B cell (primary cell): ENCODE results near the gene NT5C. TPM values are rescaled to one million over a fixed set of nuclear protein-coding genes. Genes with fewer than 3 reads are reported as not detected.
"Not testable (repeated sequence)": the region's sequence is repeated elsewhere in the genome, so short reads cannot be mapped to it uniquely, and the experiment has no call there.

ENCODE experiments used
- ATAC-seq: fragments of 200-7000 bp; cut with Tn5 transposase; one replicate; pipeline ENCODE4 v1.10.0; 2021; ENCODE audit warnings: low read depth, mild to moderate bottlenecking, moderate number of reproducible peaks, moderate library complexity
- CTCF ChIA-PET: fragments of 350-600 bp; sonication (Branson Sonifier 250); formaldehyde crosslinking; loops from one replicate; lab custom pipeline; 2021; ENCODE audit warnings: antibody characterized with exemption, inconsistent platforms; lab: Charles Lee
- POLR2A ChIA-PET: fragments of 350-600 bp; sonication (Branson Sonifier 250); formaldehyde crosslinking; loops from one replicate; lab custom pipeline; 2021; ENCODE audit warnings: antibody characterized with exemption; lab: Charles Lee
- DNase-seq: peaks from one replicate; pipeline ENCODE4 v3.0.0; 2013
- H2AFZ ChIP-seq: 2 replicates; pipeline ENCODE4 v1.6.1; 2012; ENCODE audit warnings: mild to moderate bottlenecking, low read depth, low read length; ENCODE audit not compliant: insufficient read depth, poor library complexity, severe bottlenecking
- H3K27ac ChIP-seq, 2 donors: 1 replicate in 1 of 2; 2 replicates in 1 of 2; pipeline ENCODE4 v1.5.1; 2012 to 2013; ENCODE audit warnings: low read length in 2 of 2, mild to moderate bottlenecking in 2 of 2, moderate library complexity in 1 of 2
- H3K27me3 ChIP-seq, 4 experiments: fragments of 200-600 bp in 1 of 4; sonication (generic) in 1 of 4; replicated peaks in 1 of 4; 1 replicate in 2 of 4; 2 replicates in 2 of 4; pipeline versions ENCODE4 v1.6.1 to v1.7.0; 2013 to 2016; ENCODE audit warnings: low read length in 3 of 4, mild to moderate bottlenecking in 2 of 4, mixed read lengths in 1 of 4, moderate library complexity in 1 of 4; ENCODE audit not compliant: insufficient read depth in 4 of 4, control insufficient read depth in 3 of 4; ENCODE audit errors: control extremely low read depth in 1 of 4
- H3K36me3 ChIP-seq, 2 experiments: replicated peaks in 1 of 2; 1 replicate in 1 of 2; 2 replicates in 1 of 2; pipeline versions ENCODE4 v1.6.1 to v1.7.1; 2013; ENCODE audit warnings: low read length in 1 of 2; ENCODE audit not compliant: insufficient read depth in 2 of 2, control insufficient read depth in 1 of 2; ENCODE audit errors: control extremely low read depth in 1 of 2, extremely low read depth in 1 of 2
- H3K4me1 ChIP-seq, 2 donors: fragments of 200-600 bp in 1 of 2; sonication (generic) in 1 of 2; 1 replicate in 1 of 2; 2 replicates in 1 of 2; pipeline versions ENCODE4 v1.5.1 to v1.6.1; 2013 to 2017; ENCODE audit warnings: low read length in 2 of 2; ENCODE audit not compliant: control insufficient read depth in 2 of 2, insufficient read depth in 2 of 2
- H3K4me2 ChIP-seq: replicated peaks from 2 replicates; pipeline ENCODE3; 2012; ENCODE audit warnings: mild to moderate bottlenecking, low read depth, low read length; ENCODE audit not compliant: poor library complexity, severe bottlenecking
- H3K4me3 ChIP-seq, 5 experiments: fragments of 200-600 bp in 1 of 5; sonication (generic) in 1 of 5; 1 replicate in 3 of 5; 2 replicates in 2 of 5; pipeline versions ENCODE4 v1.5.1 to v1.7.0; 2011 to 2016; ENCODE audit warnings: low read length in 4 of 5, mild to moderate bottlenecking in 4 of 5, low read depth in 2 of 5, control low read depth in 1 of 5, moderate library complexity in 1 of 5; ENCODE audit not compliant: insufficient read depth in 1 of 5; ENCODE audit errors: control extremely low read depth in 1 of 5, extremely low read depth in 1 of 5
- H3K79me2 ChIP-seq: fragments of 200-600 bp; sonication (generic); one replicate; pipeline ENCODE4 v1.6.0; 2016; ENCODE audit warnings: low read length; ENCODE audit not compliant: control insufficient read depth, insufficient read depth
- H3K9ac ChIP-seq: fragments of 200-600 bp; sonication (generic); 2 replicates; pipeline ENCODE4 v1.6.1; 2017; ENCODE audit warnings: mild to moderate bottlenecking, low read length, moderate library complexity
- H3K9me3 ChIP-seq, 3 donors: one replicate each; pipeline versions ENCODE4 v1.6.1 to v1.7.1; 2013; ENCODE audit warnings: low read length in 2 of 3; ENCODE audit not compliant: control insufficient read depth in 2 of 3, insufficient read depth in 1 of 3; ENCODE audit errors: control extremely low read depth in 1 of 3
- H4K20me1 ChIP-seq: 2 replicates; pipeline ENCODE4 v1.6.0; 2012; ENCODE audit warnings: mild to moderate bottlenecking, low read length; ENCODE audit not compliant: insufficient read depth, control insufficient read depth, poor library complexity, severe bottlenecking
- H3K27ac Mint-ChIP-seq: one replicate; pipeline ENCODE4 v1.8.0; 2021; ENCODE audit warnings: mixed read lengths
- H3K27me3 Mint-ChIP-seq: one replicate; pipeline ENCODE4 v1.8.0; 2021; ENCODE audit warnings: mixed read lengths
- H3K4me1 Mint-ChIP-seq: one replicate; pipeline ENCODE4 v1.8.0; 2021; ENCODE audit warnings: mixed read lengths
- H3K4me3 Mint-ChIP-seq: one replicate; pipeline ENCODE4 v1.8.0; 2021; ENCODE audit warnings: mixed read lengths
- H3K9me3 Mint-ChIP-seq: one replicate; pipeline ENCODE4 v1.8.0; 2022; ENCODE audit warnings: mixed read lengths; ENCODE audit not compliant: insufficient read depth
- CTCF ChIP-seq: fragments of 200-600 bp; IDR thresholded peaks from one replicate; pipeline ENCODE4 v1.8.0; 2022; ENCODE audit warnings: antibody characterized with exemption, mild to moderate bottlenecking
- EZH2 ChIP-seq: IDR thresholded peaks from 2 replicates; pipeline ENCODE4 v1.6.1; 2012; ENCODE audit warnings: borderline replicate concordance, low read depth, mild to moderate bottlenecking, moderate library complexity, low read length; ENCODE audit not compliant: insufficient read depth, poor library complexity, severe bottlenecking
- WGBS: methylation state at CpG from one replicate; pipeline ENCODE4 v1.1.5; 2013; ENCODE audit warnings: missing lambda C conversion rate; ENCODE audit not compliant: insufficient coverage; 5-methylcytosine and 5-hydroxymethylcytosine counted together
- intact Hi-C: fragments of 100-400 bp; cut with micrococcal nuclease; formaldehyde crosslinking; loops from one replicate; pipeline ENCODE4 v1.10.0; 2022
- polyA plus RNA-seq: library from polyadenylated mRNA; depleted of rRNA; stranded (reverse); fragments of >200 nt; gene quantifications from 2 replicates; pipeline ENCODE4 v1.2.3, GENCODE V29; 2012
- total RNA-seq, 2 donors: library from RNA; stranded (reverse); fragments of 120-200 nt in 1 of 2; gene quantifications; 1 replicate in 1 of 2; 2 replicates in 1 of 2; pipeline versions ENCODE4 v1.2.3 to v1.2.4, GENCODE V29; 2013 to 2022

Gene NT5C
- total and polyA plus RNA-seq, 2 donors (not counting 1 experiment from before 2014, with no cell fraction given) = 98.9 to 184 TPM

- peaks cover 94% of the 10 kb centered on the region for H3K79me2 ChIP-seq
- H3K27me3 ChIP-seq = no peaks in the 10 kb centered on the region
- no peak for TF ChIP-seq EZH2
- TF ChIP-seq CTCF = no peak
- H3K9ac ChIP-seq = no peak overlapping the region
- ATAC-seq (no peak), DNase-seq (no peak)
- no peaks in the 10 kb centered on the region for H3K9me3 Mint-ChIP-seq
- H3K4me2 ChIP-seq = no peak overlapping the region
- H3K27ac Mint-ChIP-seq = no peak overlapping the region
- no peak overlapping the region for H3K4me3 ChIP-seq
- peaks cover 6 to 53% of the 10 kb centered on the region in 2 experiments for H3K36me3 ChIP-seq
- intact Hi-C loops = no loop called here
- peaks cover 15% of the 10 kb centered on the region for H4K20me1 ChIP-seq
- H2AFZ ChIP-seq = no peak overlapping the region
- 88% methylated on average over 2 of the region's 4 CpGs for WGBS
- CTCF ChIA-PET = interaction anchor here (0.7 to 16.4 kb wide), 10 partner anchors 19 to 250 kb away, joined by 3 to 373 read pairs (median 4); partner anchors contain the start of genes ARMC7, JPT1, NT5C and OTOP2
- peaks cover 6 to 8% of the 10 kb centered on the region in 2 donors for H3K4me1 ChIP-seq
- H3K4me1 Mint-ChIP-seq = peaks cover 13% of the 10 kb centered on the region
- H3K4me3 Mint-ChIP-seq = no peak overlapping the region
- no peaks in the 10 kb centered on the region for H3K9me3 ChIP-seq
- no peaks in the 10 kb centered on the region for H3K27me3 Mint-ChIP-seq
- POLR2A ChIA-PET = interaction anchor here (0.6 kb wide), 1 partner anchor 73 kb away, joined by 3 read pairs; no protein-coding TSS in a partner anchor
- no peak overlapping the region for H3K27ac ChIP-seq
These were observed 42.0 kb upstream of the NT5C start for GRCh38 chr17:75173526-75173925.

GRCh38 chr17:75168998-75169397 lies 37.5 kb upstream of the NT5C start:
- Histone ChIP-seq H3K9me3 (no peaks in the 10 kb centered on the region), H3K27ac (no peak overlapping the region), H3K27me3 (no peaks in the 10 kb centered on the region), H3K4me2 (no peak overlapping the region), H3K4me3 (no peak overlapping the region), H3K4me1 (peaks cover 0 to 2% of the 10 kb centered on the region in 2 donors), H3K9ac (no peak overlapping the region), H3K36me3 (peaks cover 9 to 39% of the 10 kb centered on the region in 2 experiments), H4K20me1 (no peaks in the 10 kb centered on the region), H2AFZ (no peak overlapping the region), H3K79me2 (peaks cover 49% of the 10 kb centered on the region)
- POLR2A ChIA-PET = no interaction called here
- TF ChIP-seq EZH2 (no peak), CTCF (no peak)
- ATAC-seq (no peak), DNase-seq (no peak)
- CTCF ChIA-PET = interaction anchor here (0.7 to 16.4 kb wide), 3 partner anchors 11 to 55 kb away, joined by 3 to 373 read pairs (median 3); partner anchors contain the start of gene ARMC7
- H3K4me1 Mint-ChIP-seq = peaks cover 9% of the 10 kb centered on the region
- intact Hi-C loops = no loop called here
- no peaks in the 10 kb centered on the region for H3K9me3 Mint-ChIP-seq
- no peak overlapping the region for H3K4me3 Mint-ChIP-seq
- no peak overlapping the region for H3K27ac Mint-ChIP-seq
- no peaks in the 10 kb centered on the region for H3K27me3 Mint-ChIP-seq
- WGBS = 83% methylated on average over 1 of the region's 4 CpGs

GRCh38 chr17:75164606-75165005 lies 33.1 kb upstream of the NT5C start:
- DNase-seq, H3K4me2 ChIP-seq, H3K9me3 Mint-ChIP-seq, H3K4me3 Mint-ChIP-seq, H3K27me3 Mint-ChIP-seq, H3K9me3 ChIP-seq, H3K27me3 ChIP-seq, H3K4me1 ChIP-seq, H3K27ac ChIP-seq, ATAC-seq, H3K27ac Mint-ChIP-seq, intact Hi-C loops, H2AFZ ChIP-seq, H3K79me2 ChIP-seq, H4K20me1 ChIP-seq, H3K4me1 Mint-ChIP-seq, H3K4me3 ChIP-seq, H3K9ac ChIP-seq: not testable (repeated sequence)
- peaks cover 4 to 19% of the 10 kb centered on the region in 2 experiments for H3K36me3 ChIP-seq
- WGBS = 97% methylated on average over 13 of the region's 15 CpGs
- ChIA-PET CTCF (interaction anchor here (1.0 to 2.8 kb wide), 3 partner anchors 50 to 203 kb away, joined by 3 to 13 read pairs (median 6); partner anchors contain the start of gene ARMC7), POLR2A (interaction anchor here (0.6 kb wide), 1 partner anchor 49 kb away, joined by 6 read pairs; no protein-coding TSS in a partner anchor)
